Upper lobe of left lung (tissue), 4 donors: ENCODE data around the gene SLC22A13.

Experiments used
- POLR2A ChIP-seq, 4 donors: fragments of 450-650 bp; IDR thresholded peaks; one replicate each; pipeline ENCODE4 v1.5.1; 2016 to 2017; ENCODE audit warnings: antibody characterized with exemption in 4 of 4, mild to moderate bottlenecking in 2 of 4
- POLR2AphosphoS5 ChIP-seq, 2 donors: sonication (generic); formaldehyde crosslinking; IDR thresholded peaks; one replicate each; pipeline ENCODE4 v1.5.1; 2017; ENCODE audit warnings: antibody characterized with exemption in 2 of 2
- TF ChIP-seq, protein P1 (sequence below), 6 experiments: fragments of 450-650 bp in 4 of 6; fragments of 200-600 bp in 2 of 6; sonication (generic) in 2 of 6; IDR thresholded peaks; one replicate each; pipeline ENCODE4 v1.5.1; 2016 to 2019; ENCODE audit warnings: antibody characterized with exemption in 6 of 6

DNA sequence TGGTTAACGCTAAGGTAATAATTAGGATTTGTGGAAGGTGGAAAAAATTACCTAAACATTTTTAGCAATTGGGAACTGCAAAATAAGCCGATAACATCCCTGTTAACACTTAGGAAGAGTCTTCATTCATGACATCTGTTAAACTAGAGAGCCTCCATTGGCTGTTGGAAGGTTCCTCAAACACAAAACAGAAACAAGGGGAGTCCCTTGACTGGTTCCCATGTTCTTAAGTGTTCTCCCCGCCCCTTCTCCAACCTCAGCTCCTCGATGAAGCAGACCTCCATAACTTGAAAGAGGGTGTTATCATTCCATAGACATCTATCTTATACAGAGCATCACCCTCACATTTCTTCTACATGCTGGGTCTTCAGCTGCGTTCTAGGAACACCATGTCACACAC is 2.5 kb downstream of the SLC22A13 start:
- TF ChIP-seq POLR2AphosphoS5 (IDR thresholded peaks at IDR 0.05) = no peak
- TF ChIP-seq, protein P1, sequence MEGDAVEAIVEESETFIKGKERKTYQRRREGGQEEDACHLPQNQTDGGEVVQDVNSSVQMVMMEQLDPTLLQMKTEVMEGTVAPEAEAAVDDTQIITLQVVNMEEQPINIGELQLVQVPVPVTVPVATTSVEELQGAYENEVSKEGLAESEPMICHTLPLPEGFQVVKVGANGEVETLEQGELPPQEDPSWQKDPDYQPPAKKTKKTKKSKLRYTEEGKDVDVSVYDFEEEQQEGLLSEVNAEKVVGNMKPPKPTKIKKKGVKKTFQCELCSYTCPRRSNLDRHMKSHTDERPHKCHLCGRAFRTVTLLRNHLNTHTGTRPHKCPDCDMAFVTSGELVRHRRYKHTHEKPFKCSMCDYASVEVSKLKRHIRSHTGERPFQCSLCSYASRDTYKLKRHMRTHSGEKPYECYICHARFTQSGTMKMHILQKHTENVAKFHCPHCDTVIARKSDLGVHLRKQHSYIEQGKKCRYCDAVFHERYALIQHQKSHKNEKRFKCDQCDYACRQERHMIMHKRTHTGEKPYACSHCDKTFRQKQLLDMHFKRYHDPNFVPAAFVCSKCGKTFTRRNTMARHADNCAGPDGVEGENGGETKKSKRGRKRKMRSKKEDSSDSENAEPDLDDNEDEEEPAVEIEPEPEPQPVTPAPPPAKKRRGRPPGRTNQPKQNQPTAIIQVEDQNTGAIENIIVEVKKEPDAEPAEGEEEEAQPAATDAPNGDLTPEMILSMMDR (IDR thresholded peaks at IDR 0.05) = no peak
- no peak for TF ChIP-seq POLR2A (IDR thresholded peaks at IDR 0.05)
